ENCODE data around the gene CATSPER4.

CATSPER4 gene

DNA sequence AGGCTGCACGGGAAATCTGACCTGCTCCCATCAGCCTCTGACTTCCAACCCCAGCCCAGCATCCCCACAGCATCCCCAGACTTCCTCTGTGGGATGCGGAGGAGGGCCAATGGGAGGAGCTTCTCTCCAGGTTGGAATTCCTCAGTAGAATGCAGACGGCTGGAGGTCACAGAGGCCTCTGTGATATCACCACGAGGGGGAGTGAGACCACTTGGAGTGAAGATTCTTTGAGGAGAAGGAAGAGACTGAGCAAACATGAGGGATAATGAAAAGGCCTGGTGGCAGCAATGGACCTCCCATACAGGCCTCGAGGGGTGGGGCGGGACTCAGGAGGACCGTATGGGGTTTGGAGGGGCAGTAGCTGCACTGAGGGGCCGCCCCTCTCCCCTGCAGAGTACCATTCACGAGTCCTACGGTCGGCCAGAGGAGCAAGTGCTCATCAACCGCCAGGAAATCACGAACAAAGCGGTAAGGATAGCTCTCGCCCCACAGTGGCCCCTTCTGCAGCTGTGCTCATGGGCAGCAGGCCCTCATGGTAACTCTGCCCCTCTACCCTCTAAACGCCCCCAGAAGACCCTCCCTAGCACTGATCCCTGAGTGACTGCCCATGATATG lies at the start of gene CATSPER4:
TSS of gene CATSPER4 (plus strand) at position 230 of the 615 bp plus-strand sequence. CDS start at position 256, 26 bp downstream.
- no peak for DNase-seq (ENCODE audit: low spot score)

DNA sequence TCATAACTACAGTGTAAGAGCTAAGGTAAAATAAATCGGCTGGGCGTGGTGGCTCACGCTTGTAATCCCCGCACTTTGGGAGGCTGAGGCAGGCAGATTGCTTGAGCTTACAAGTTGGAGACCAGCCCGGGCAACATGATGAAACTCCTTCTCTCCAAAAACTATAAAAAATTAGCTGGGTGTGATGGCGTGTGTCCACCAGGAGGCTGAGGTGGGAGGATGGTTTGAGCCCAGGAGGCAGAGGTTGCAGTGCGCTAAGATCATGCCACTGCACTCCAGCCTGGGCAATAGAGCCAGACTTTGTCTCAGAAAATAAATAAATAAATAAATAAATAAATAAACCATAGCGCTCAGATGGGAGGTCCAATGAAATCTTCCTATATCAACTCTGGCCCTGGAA lies 48.2 kb upstream of the CATSPER4 start:
- DNase-seq (ENCODE audit: low spot score): no peak

DNA sequence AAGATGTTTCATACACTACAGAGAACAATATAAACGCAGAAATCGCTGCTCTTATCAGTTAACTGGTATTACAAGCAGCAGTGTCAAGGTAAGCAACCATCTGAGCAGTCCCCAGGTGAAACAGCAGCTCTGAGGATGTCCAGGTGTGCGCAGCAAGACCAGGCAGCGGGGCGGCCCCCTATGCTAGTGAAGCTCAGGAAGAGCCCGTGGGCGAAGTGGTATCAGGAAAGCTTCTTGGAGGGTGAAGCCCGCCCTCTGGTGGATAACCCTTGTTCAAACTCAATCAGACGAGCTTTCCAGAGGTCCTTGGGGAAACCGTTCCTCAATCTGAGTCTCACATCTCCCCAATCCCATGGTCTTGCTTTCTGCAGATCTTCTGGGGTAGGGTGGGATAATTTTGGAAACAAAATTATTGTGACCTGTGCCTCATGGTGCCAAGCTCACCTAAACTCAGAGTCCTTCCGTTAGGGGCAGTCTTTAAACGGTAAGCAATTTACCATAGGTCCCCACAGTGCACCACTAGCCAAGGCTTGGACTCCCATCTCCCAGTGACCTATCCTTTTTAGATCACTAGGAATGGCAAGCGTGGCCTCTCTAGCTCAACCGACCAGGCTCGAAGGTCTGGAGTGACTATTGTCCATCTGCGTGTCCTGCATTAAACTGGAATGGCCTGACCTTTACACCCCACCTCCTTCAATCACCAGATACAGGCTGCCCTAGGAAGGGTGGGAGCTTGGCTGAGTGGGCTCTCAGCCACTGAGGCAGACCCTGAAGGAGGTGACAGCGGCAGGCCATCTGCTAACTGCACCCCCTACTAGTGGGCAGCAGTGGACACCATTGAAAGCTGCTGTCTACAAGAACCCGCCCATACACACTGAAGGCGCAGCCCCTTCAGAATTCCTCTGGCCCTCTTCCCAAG lies 45.1 kb upstream of the CATSPER4 start:
- DNase-seq (ENCODE audit: low spot score): peak; percentile 88

DNA sequence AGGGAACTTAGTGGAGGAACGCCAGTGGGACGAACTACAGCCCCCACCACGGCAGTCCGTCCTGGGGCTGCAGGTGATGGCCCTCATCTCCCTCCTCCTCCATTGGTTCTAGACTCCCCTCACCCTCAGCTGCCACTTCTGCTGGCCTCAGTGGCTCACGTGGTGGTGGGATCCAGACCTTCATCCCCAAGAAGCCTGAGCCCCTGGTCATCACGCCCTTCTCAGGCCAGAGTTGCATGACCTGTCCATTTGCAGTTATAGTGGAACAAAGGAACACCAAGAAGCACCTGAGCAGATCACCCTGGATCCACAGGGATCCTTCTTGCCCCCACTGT lies 44.5 kb upstream of the CATSPER4 start:
- DNase-seq (ENCODE audit: low spot score): no peak

DNA sequence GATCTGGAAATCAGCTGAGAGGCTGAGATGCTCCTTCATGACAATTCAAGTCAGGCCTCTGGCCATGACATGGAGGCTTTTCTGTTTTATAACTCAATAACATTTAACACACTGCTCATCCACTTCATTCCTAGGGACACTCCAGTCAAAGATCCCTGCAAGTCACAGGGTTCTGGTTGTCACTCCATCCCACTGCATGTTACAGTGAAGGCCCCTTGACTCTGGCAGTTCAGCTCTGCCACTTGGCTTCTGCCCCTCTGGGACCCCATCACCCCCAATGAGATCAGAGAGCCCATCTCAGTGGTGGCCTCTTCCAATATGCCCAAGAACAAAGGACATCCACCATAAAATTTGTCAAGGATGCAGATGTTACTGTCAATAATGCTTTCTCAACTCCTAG lies 41.5 kb upstream of the CATSPER4 start:
- no peak for DNase-seq (ENCODE audit: low spot score)

DNA sequence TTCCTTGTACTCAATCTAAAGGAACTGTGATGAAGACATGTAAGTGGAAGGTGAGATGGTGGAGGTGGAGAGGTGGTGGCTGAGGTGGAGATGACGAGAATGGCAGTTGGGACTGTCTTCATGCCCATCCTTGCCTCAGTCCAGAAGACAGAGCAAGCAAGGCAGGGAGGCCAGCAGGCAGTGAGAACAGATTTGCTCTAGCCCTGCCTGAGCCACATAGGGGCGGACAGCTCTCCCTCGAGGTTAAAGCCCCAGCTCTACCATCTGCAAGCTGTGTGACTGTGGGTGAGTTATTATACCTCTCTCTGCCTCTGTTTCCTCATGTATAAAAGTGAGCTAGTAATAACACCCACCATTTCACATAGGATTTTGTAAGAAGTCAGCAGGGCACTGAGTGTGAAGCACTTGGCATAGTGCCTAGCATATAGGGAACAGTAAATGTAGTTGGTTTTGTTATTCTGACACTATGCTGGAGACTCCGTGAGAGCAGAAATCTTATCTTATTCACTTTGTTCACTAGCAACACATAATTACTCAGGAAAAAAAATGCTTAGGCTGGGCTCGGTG lies 36.4 kb upstream of the CATSPER4 start:
- DNase-seq (ENCODE audit: low spot score): no peak

DNA sequence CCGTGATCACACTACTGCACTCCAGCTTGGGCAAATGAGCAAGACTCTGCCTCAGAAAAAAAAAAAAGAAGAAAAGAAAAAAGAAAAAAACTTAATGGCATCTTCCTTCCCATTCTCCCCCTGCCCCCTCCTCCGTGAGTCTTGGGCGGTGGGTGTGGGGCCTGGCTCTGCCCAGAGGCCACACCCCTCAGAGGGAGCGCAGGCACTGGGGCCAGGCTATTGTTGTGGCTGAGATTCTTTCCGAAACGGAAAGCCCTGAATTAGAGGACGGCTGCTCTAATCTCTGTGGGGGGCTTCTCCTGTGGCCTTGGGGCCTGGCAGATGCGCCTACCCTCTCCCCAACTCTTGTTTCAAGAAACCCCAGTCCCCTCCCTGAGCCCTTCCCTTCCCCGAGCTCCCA lies 35.7 kb upstream of the CATSPER4 start:
- DNase-seq (ENCODE audit: low spot score): no peak

DNA sequence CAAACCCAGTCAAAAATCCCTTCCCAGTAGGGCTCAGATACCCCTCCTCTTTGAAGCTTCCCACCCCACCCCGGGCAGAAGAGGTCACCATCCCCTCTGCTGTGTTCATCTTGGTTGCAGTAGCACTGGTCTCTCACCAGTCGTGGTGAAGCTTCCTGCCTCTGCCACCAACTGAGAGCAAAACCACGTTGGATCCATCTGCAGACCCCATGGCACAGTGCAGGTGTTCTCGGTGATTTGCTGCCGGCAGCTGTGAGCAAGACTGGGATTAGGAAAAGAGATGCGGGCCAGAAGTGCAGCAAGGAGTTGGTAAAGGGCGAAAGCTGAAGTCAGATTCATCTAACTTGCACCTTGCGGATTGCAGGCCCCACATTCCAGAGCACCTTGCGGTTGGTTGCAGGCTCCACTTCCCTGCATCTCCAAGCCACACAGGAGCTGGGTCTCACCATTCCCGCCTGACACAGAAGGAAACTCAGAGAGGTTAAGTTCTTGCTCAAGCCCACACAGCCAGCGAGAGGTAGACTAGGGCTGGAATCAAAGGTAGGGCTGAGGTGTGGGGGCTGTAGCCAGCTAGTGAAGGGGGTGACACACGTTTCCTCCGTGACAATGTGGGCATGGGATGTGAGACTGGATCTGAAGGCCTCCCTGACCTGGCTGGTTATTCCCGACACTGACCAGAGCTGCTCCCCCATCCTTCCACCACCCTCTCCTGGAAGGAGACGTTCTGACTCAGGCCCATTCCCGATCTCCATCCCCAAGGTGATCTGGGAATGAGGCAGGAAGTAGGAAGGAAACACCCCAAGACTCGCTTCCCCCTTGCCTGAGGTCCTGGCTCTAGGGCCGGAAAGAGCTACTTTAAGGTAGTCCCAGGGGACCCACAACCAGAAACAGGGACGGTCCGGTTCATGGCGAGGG lies 34.8 kb upstream of the CATSPER4 start:
- DNase-seq (ENCODE audit: low spot score): no peak

DNA sequence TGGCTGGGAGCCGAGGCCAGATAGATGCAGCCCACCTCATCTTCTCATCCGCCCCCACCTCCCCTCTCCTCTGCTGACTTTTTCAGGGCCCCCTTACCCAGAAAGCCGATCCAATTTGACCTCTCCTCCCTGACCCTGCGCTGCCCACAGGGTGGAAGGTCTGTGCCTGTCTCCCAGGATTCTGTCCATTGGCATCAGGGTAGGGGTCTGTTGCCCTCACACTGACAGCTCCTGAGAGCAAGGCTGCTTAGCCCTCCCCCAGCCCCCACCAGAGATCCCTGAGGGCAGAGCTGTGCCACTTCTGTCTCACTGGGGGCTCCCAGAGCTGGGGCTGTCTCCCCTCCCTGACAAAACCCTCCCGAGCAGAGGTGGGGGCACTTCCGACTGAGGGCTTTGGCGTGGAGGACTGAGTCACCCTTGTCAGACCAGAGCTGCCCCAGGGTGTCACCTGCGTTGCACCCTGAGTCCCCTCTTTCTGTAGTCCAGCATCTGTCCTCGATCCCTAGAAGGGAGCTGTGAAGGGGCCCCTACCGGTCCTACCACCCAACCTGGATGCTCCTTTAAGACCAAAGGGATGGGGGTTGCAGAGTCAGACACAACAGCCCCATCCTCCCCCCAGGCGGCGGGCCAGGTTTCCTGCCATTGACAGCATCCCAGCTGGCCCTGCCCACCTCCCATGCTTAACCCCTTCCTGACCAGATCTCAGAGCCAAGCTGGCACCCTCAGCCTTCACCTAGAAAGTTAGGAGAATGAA lies 33.9 kb upstream of the CATSPER4 start:
- no peak for DNase-seq (ENCODE audit: low spot score)

DNA sequence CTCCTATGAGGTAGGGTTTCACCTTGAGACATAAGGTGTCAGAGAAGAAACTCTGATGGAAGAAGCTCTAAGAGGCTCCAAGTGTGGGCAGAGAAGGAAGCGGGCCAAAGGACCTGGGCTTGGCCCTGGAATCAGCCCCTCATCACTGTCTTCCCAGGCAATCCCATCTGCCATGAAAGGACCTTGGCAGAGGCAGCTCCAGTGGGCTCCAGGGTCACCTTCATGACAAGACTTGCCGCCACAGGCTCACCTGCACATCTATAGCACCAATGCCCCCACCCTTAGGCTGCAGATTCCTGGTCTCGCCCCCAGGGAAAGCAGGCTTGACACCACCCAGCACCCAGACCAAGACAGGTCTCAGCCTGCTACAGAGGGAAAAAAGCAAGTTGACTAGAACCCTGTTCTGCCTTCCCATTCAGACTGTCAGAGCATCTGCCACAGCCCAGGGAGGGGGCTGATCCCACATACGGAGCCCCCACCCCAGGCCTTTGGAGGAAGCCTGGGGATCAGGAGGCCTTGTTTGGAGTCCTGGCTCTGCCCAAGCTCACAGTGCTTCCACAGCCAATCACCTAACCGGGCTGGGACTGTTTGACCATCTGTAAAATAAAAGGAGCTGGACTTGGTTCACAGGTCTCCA lies 32.0 kb upstream of the CATSPER4 start:
- DNase-seq (ENCODE audit: low spot score): no peak

DNA sequence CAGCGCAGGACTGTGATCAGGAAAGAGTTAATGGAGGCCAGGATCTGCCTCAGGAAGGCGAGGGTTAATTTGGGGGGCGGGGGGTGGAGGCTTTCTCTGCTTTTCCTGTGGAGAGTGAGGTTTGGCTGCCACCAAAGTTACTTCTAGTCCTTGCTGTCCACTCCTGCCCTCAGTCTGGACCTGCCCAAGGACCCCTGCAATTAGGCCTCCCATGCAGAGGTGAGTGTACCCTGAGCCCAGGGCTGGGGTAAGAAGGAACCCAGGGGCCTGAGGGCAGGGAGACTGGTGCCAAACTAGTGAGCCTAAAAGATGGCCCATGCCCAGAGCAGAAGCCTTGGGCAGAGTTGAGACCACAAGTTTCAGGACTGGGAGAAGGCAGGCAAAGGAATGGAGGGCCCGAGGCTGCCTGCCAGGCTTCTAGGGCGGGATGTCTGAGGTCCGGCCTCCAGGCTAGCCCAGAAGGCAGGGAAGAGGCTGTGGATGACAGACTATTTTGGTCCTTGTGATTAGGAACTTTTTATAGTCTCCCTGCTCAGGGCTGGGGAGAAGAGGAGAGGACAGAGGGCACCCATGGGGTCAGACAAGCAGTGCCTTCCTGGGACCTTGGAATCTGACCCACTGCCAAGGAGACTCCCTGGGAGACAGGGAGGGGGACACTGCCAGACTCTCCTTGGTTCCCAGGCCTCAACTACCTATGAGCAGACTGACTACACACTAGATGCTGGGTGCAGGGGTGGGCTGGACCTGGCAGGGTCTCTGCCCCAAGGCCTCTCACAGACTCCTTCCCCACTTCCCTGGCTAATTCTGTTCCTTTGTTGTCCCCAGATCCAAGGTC lies 31.3 kb upstream of the CATSPER4 start, which contains the start of gene FAM110D:
TSS of gene FAM110D (plus strand) at position 172 of the 835 bp plus-strand sequence. CDS start 2,213 bp downstream, outside the sequence.
- DNase-seq (ENCODE audit: low spot score): no peak

DNA sequence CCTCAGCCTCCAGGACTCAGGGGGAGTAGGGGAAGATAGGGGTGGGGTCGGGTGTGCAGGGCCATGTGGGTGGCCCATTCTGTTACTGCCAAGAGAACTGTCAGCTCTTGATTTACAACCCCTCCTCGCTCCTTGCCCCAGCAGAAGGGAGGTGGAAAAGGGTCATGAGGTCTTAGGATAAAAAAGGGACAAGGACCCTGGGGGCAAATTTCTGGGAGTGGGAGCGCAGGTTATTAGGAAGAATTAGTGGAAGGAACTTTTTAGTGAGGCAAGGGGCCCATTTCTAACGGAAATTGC lies 30.7 kb upstream of the CATSPER4 start:
- DNase-seq (ENCODE audit: low spot score): no peak

DNA sequence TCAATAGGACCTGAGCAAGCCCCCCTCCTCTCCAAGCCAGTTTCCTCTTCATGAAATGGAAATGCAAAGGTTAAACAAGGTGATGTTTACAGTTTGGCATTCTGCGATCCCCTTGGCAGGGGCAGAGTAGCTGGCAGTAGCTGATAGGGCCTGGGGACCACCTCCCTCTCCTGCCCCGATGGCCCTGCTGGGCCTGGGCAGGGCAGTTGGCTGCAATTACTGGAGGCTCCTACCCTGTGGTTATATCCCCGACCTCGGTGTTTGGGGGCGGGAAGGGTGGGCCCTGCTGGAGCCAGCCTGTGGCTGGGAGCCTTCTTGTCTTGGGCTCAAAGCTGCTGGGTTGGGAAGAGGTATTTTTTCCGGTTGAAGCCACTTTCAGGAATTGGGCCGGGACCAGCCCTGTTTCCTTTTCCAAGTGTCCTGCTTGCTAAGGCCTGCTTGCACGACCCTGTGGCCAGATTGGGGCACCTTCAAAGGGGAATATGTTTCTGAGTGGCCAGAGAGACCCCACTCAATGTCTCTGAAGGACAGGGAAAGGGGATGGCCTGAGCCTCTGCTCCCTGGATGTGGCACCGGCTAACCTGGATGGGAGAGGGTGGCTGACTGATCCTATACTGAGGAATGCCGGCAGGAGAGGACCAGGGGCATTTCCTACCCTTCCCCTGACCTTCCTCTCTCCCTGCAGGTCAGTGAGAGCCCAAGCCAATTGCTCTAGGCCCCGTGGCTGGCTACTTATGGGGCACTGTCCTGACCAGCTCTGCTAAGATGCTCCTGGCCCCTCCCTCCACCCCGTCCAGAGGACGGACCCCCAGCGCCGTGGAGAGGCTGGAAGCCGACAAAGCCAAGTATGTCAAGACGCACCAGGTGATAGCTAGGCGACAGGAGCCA lies 29.6 kb upstream of the CATSPER4 start:
- DNase-seq (ENCODE audit: low spot score): no peak

DNA sequence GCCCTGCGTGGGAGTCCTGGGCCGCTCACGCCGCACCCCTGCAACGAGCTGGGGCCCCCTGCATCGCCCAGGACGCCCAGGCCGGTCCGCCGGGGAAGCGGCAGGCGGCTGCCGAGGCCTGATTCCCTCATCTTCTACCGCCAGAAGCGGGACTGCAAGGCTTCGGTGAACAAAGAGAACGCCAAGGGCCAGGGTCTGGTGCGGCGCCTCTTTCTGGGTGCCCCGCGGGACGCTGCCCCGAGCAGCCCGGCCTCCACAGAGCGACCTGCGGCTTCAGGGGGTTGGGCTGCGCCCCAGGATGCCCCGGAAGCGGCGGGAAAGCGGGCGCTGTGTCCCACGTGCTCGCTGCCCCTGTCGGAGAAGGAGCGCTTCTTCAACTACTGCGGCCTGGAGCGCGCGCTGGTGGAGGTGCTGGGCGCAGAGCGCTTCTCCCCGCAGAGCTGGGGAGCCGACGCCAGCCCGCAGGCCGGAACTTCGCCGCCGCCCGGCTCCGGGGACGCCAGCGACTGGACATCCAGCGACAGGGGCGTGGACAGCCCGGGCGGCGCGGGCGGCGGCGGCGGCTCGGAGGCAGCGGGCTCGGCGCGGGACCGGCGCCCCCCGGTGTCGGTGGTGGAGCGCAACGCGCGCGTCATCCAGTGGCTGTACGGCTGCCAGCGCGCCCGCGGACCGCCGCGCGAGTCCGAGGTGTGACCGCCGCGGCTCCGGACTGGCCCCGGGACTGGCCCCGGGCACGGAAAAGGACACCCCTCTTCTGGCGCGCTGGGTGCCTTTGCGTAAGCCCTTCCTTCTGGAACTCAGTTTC lies 28.8 kb upstream of the CATSPER4 start:
- peak; percentile 73 for DNase-seq (ENCODE audit: low spot score)

DNA sequence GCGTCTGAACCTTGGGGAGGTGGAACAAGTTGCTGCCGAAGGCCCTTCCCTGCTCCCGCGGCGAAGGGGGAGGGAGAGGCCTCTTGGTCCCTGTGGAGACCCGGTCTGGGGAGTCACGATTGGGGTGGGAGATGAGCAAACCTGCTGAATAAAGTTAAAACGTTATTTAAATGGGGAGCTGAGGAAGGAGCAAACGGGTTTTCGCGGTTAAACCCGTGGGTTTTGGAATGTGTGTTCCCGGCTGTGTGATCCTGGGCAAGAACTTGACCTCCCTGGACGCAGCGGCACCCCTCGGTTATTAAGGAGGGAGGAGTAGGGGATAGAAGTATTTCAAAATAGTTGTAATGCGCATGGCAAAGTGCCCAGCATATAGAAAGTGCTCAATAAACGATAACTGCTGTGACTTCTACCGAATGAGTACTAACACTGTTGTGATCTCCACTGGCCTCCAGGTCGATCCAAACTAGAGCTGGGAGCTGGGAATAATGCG lies 28.1 kb upstream of the CATSPER4 start:
- no peak for DNase-seq (ENCODE audit: low spot score)

DNA sequence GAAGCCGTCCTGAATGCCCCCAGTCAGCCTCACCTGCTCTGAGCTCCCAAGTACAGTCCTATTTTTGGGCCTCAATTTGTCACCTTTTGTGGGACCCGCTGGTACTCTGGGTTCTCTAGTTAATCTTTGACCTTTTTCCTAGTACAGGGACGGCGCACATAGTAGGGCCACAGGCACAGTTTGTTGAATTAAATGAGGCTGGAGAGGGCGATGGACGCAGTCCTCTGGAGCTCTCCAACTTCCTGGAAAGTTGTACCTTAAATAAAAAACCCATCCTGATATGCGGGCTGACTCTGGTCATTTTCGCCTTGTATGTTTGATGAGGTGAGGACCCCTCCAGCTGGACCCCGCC lies 26.7 kb upstream of the CATSPER4 start:
- no peak for DNase-seq (ENCODE audit: low spot score)

DNA sequence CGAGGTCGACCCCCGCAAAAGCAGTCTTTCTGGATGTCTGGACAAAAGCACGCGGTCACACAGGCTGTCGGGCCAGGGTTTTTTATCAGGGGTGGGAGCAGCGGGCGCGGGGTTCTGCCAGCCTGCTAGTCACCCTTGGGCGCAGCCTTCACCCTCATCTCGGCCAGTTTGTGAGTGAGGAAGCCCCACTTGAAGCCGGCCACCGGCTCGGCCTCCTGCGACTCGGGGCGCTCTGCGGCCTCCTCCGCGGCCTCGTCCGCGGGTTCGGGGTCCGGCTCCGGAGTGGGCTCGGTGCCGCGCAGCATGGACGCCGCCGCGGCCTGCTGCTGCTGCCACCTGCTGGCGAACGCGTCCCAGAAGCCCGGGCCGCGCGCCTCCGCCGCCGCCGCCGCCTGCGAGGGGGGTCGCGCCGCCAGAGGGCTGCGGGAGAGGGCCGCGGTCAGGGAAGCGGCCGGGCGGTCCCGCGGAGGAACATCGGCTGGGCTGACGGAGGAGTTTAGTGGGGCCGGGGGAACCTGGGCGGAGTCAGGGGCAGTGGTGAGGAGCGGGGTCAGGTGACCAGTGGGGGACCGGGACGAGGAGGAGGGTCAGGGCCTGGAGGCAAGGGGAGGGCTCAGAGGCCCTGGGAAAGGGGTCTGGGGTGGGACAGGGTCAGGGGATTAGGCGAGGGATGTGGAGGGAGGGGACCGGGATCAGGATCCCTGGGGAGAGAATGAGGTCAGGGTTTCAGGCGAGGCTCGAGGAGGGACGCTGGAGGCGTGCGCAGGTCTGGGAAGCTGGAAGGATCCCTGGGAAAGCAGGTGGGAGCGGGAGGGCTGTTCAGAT lies 26.2 kb upstream of the CATSPER4 start:
- peak; percentile 88 for DNase-seq (ENCODE audit: low spot score)
